H1 (cell line): ENCODE results near the gene JPH2. TPM values are rescaled to one million over a fixed set of nuclear protein-coding genes. Genes with fewer than 3 reads are reported as not detected.

Source experiments
- CTCF ChIA-PET: fragments of 300-600 bp; sonication (Branson Sonifier 250); formaldehyde crosslinking; loops from one replicate; lab custom pipeline; 2021; ENCODE audit not compliant: partially characterized antibody; lab: Charles Lee
- POLR2A ChIA-PET: fragments of 300-600 bp; sonication (Branson Sonifier 250); formaldehyde crosslinking; loops from one replicate; lab custom pipeline; 2021; ENCODE audit warnings: inconsistent platforms; ENCODE audit not compliant: partially characterized antibody; lab: Charles Lee
- DNase-seq, 2 experiments: peaks; one replicate each; pipeline versions ENCODE4 v3.0.0 to v3.0.0-alpha.2; 2010 to 2022; ENCODE audit warnings: low spot score in 2 of 2, low read depth in 1 of 2, mixed read lengths in 1 of 2
- FAIRE-seq: peaks from 2 replicates; lab custom pipeline; 2011; peaks lifted over from hg19 to GRCh38; lab: Jason Lieb, UNC
- H2AFZ ChIP-seq: 2 replicates; pipeline ENCODE4 v1.8.1; 2012; ENCODE audit warnings: low read length, inconsistent platforms
- H2AK5ac ChIP-seq: 2 replicates; pipeline ENCODE4 v1.6.1; 2013; ENCODE audit warnings: low read depth, low read length
- H2BK120ac ChIP-seq: replicated peaks from 2 replicates; pipeline ENCODE3; 2013; ENCODE audit warnings: low read depth, low read length, inconsistent platforms
- H2BK12ac ChIP-seq: 2 replicates; pipeline ENCODE4 v1.6.1; 2013; ENCODE audit warnings: low read depth, low read length
- H2BK15ac ChIP-seq: 2 replicates; pipeline ENCODE4 v1.6.1; 2013; ENCODE audit warnings: low read length
- H2BK20ac ChIP-seq: 2 replicates; pipeline ENCODE4 v1.6.1; 2013; ENCODE audit warnings: low read length
- H2BK5ac ChIP-seq: 2 replicates; pipeline ENCODE4 v1.6.1; 2013; ENCODE audit warnings: low read depth, low read length
- H3K14ac ChIP-seq: 2 replicates; pipeline ENCODE4 v1.6.1; 2013; ENCODE audit warnings: inconsistent platforms; ENCODE audit not compliant: insufficient read length
- H3K18ac ChIP-seq: 2 replicates; pipeline ENCODE4 v1.6.1; 2013; ENCODE audit warnings: low read length; ENCODE audit errors: extremely low read depth
- H3K23ac ChIP-seq: 2 replicates; pipeline ENCODE4 v1.6.1; 2013; ENCODE audit warnings: inconsistent platforms; ENCODE audit not compliant: insufficient read length
- H3K23me2 ChIP-seq: 2 replicates; pipeline ENCODE4 v1.6.1; 2013; ENCODE audit warnings: low read depth, low read length
- H3K27ac ChIP-seq: 2 replicates; pipeline ENCODE4 v1.6.1; 2011; ENCODE audit warnings: low read depth, low read length, inconsistent platforms
- H3K27me3 ChIP-seq, 4 experiments: replicated peaks in 1 of 4; 1 replicate in 1 of 4; 2 replicates in 3 of 4; pipeline versions ENCODE4 v1.6.1 to v1.8.1; 2011 to 2013; ENCODE audit warnings: low read length in 3 of 4, mild to moderate bottlenecking in 3 of 4, inconsistent platforms in 2 of 4, mixed read lengths in 2 of 4, moderate library complexity in 1 of 4; ENCODE audit not compliant: control insufficient read depth in 3 of 4, insufficient read depth in 3 of 4; ENCODE audit errors: extremely low read depth in 1 of 4
- H3K36me3 ChIP-seq, 4 experiments: 2 replicates each; pipeline versions ENCODE4 v1.6.1 to v1.8.1; 2011 to 2013; ENCODE audit warnings: mild to moderate bottlenecking in 4 of 4, low read length in 3 of 4, moderate library complexity in 2 of 4, control low read depth in 1 of 4, inconsistent platforms in 1 of 4; ENCODE audit not compliant: insufficient read depth in 4 of 4, control insufficient read depth in 2 of 4
- H3K4ac ChIP-seq: replicated peaks from 2 replicates; pipeline ENCODE3; 2013; ENCODE audit warnings: low read length, low read depth, mixed read lengths, inconsistent platforms; ENCODE audit not compliant: insufficient read length
- H3K4me1 ChIP-seq, 4 experiments: replicated peaks in 1 of 4; 1 replicate in 1 of 4; 2 replicates in 3 of 4; pipeline versions ENCODE4 v1.6.1 to v1.8.1; 2011 to 2013; ENCODE audit warnings: low read length in 3 of 4, inconsistent platforms in 2 of 4, mixed read lengths in 1 of 4; ENCODE audit not compliant: insufficient read depth in 4 of 4, control insufficient read depth in 3 of 4
- H3K4me2 ChIP-seq, 2 experiments: 2 replicates each; pipeline versions ENCODE4 v1.6.1 to v1.8.1; 2011 to 2013; ENCODE audit warnings: low read depth in 2 of 2, low read length in 2 of 2, control low read depth in 1 of 2, inconsistent platforms in 1 of 2, mild to moderate bottlenecking in 1 of 2; ENCODE audit not compliant: insufficient read depth in 1 of 2
- H3K4me3 ChIP-seq, 4 experiments: fragments of 200-600, 300-600 bp in 1 of 4; sonication (generic), shearing (Covaris generic), sonication (Bioruptor Twin) in 1 of 4; 2 replicates each; pipeline versions ENCODE4 v1.5.1 to v1.8.1; 2011 to 2016; ENCODE audit warnings: low read length in 4 of 4, low read depth in 3 of 4, control low read depth in 2 of 4, inconsistent platforms in 2 of 4, mild to moderate bottlenecking in 2 of 4, mixed read lengths in 1 of 4, moderate library complexity in 1 of 4; ENCODE audit not compliant: insufficient read depth in 2 of 4; ENCODE audit errors: extremely low read depth in 1 of 4
- H3K56ac ChIP-seq: replicated peaks from 2 replicates; pipeline ENCODE3; 2013; ENCODE audit warnings: low read depth, mild to moderate bottlenecking, mixed read lengths, low read length, inconsistent platforms; ENCODE audit not compliant: insufficient read length
- H3K79me1 ChIP-seq: 2 replicates; pipeline ENCODE4 v1.6.1; 2013; ENCODE audit warnings: low read depth, low read length, control low read depth
- H3K79me2 ChIP-seq, 2 experiments: 2 replicates each; pipeline versions ENCODE4 v1.6.1 to v1.8.1; 2012 to 2013; ENCODE audit warnings: low read length in 2 of 2, mild to moderate bottlenecking in 2 of 2, inconsistent platforms in 1 of 2; ENCODE audit not compliant: insufficient read depth in 2 of 2, control insufficient read depth in 1 of 2
- H3K9ac ChIP-seq, 4 experiments: replicated peaks in 1 of 4; 1 replicate in 1 of 4; 2 replicates in 3 of 4; pipeline versions ENCODE4 v1.6.1 to v1.8.1; 2011 to 2013; ENCODE audit warnings: low read depth in 3 of 4, low read length in 3 of 4, control low read depth in 2 of 4, mild to moderate bottlenecking in 2 of 4, moderate library complexity in 2 of 4, inconsistent platforms in 1 of 4; ENCODE audit errors: extremely low read depth in 1 of 4
- H3K9me3 ChIP-seq, 2 experiments: 2 replicates each; pipeline versions ENCODE4 v1.6.1 to v1.8.1; 2012 to 2013; ENCODE audit warnings: mild to moderate bottlenecking in 2 of 2, moderate library complexity in 2 of 2, control low read depth in 1 of 2, inconsistent platforms in 1 of 2, low read depth in 1 of 2, low read length in 1 of 2, mixed read lengths in 1 of 2; ENCODE audit not compliant: insufficient read depth in 2 of 2
- H4K20me1 ChIP-seq, 2 experiments: replicated peaks in 1 of 2; 2 replicates each; pipeline versions ENCODE3 to v1.8.1; 2011 to 2013; ENCODE audit warnings: inconsistent platforms in 2 of 2, low read length in 2 of 2, mild to moderate bottlenecking in 1 of 2; ENCODE audit not compliant: insufficient read depth in 2 of 2, control insufficient read depth in 1 of 2
- H4K5ac ChIP-seq: 2 replicates; pipeline ENCODE4 v1.6.1; 2013; ENCODE audit warnings: low read length, low read depth, mixed read lengths, inconsistent platforms; ENCODE audit not compliant: insufficient read length
- H4K8ac ChIP-seq: 2 replicates; pipeline ENCODE4 v1.8.0; 2013; ENCODE audit warnings: mild to moderate bottlenecking, moderate library complexity, low read length, inconsistent platforms; ENCODE audit not compliant: insufficient read depth; ENCODE audit errors: extremely low read depth
- H4K91ac ChIP-seq: replicated peaks from 2 replicates; pipeline ENCODE3; 2013; ENCODE audit warnings: low read length, mixed read lengths, inconsistent platforms; ENCODE audit not compliant: insufficient read length
- FOSL1 ChIP-seq: IDR thresholded peaks from 2 replicates; pipeline ENCODE4 v1.6.1; 2011; ENCODE audit warnings: mild to moderate bottlenecking, low read depth, low read length, moderate library complexity; ENCODE audit not compliant: insufficient read depth
- POLR2A ChIP-seq, 2 experiments: IDR thresholded peaks; 1 replicate in 1 of 2; 2 replicates in 1 of 2; pipeline ENCODE4 v1.6.1; 2011; ENCODE audit warnings: low read depth in 2 of 2, low read length in 2 of 2, mild to moderate bottlenecking in 2 of 2; ENCODE audit errors: control extremely low read depth in 1 of 2
- RFX5 ChIP-seq: IDR thresholded peaks from 2 replicates; pipeline ENCODE4 v1.6.1; 2011; ENCODE audit warnings: low read depth, low read length, improper control_type of control experiment, borderline replicate concordance
- SIRT6 ChIP-seq: IDR thresholded peaks from one replicate; pipeline ENCODE4 v1.7.1; 2012; ENCODE audit warnings: low read length, inconsistent platforms
- TCF12 ChIP-seq: IDR thresholded peaks from 2 replicates; pipeline ENCODE4 v1.6.1; 2011; ENCODE audit warnings: low read depth, mild to moderate bottlenecking, low read length
- WGBS, 2 experiments: shearing (Covaris generic) in 1 of 2; methylation state at CpG; one replicate each; pipeline versions ENCODE4 v1.1.6 to v1.1.7; 2013 to 2015; ENCODE audit warnings: low lambda C conversion rate in 2 of 2, mixed read lengths in 2 of 2, inconsistent platforms in 1 of 2, low coverage in 1 of 2, missing lambda C conversion rate in 1 of 2; ENCODE audit not compliant: insufficient replicate concordance in 2 of 2, insufficient coverage in 1 of 2, insufficient read length in 1 of 2; ENCODE audit errors: extremely low coverage in 1 of 2, missing lambda C conversion rate in 1 of 2; 5-methylcytosine and 5-hydroxymethylcytosine counted together
- polyA plus RNA-seq, 7 experiments: library from polyadenylated mRNA; depleted of rRNA in 3 of 7; stranded (reverse) in 5 of 7; unstranded in 2 of 7; fragments of >200 nt in 5 of 7; fragments of 200-250 nt in 2 of 7; gene quantifications; 1 replicate in 5 of 7; 2 replicates in 1 of 7; 4 replicates in 1 of 7; pipeline versions ENCODE4 v1.2.1 to v1.2.3, GENCODE V29; 2011 to 2013; ENCODE audit warnings: missing spikeins in 2 of 7, mixed read lengths in 2 of 7
- total RNA-seq: library from RNA; stranded (reverse); fragmentation: NEBNext Ultra II Directional; extraction: Animal tissue kit (Norgen Biotek cat#: 25700); gene quantifications from 2 replicates; pipeline ENCODE4 v1.2.1, GENCODE V29; 2021

The JPH2 gene
- total and polyA plus RNA-seq, 2 of the 8 experiments (the other 6 are each of a cell fraction or from before 2014, with no cell fraction given), result 0.59 to 1.3 TPM

GRCh38 chr20:44188752-44189151 is 1.8 kb upstream of the JPH2 start:
- Histone ChIP-seq H3K27me3 (peaks cover 0 to 4% (median 1%) of the 10 kb centered on the region in 4 experiments; a peak in 2 of 7 replicates), H3K23ac (no peak overlapping the region), H3K9ac (no peak overlapping the region), H3K23me2 (peaks cover 21% of the 10 kb centered on the region), H2BK20ac (no peak overlapping the region), H3K4me1 (peaks cover 0 to 13% (median 6%) of the 10 kb centered on the region in 4 experiments; a peak in 5 of 7 replicates), H3K18ac (no peak overlapping the region), H3K4me2 (no peak overlapping the region), H4K20me1 (peaks cover 0 to 2% of the 10 kb centered on the region in 2 experiments), H4K8ac (no peak overlapping the region), H3K4me3 (no peak overlapping the region), H3K4ac (no peak overlapping the region), H2AFZ (no peak overlapping the region), H4K5ac (no peak overlapping the region), H3K79me1 (no peaks in the 10 kb centered on the region), H3K56ac (no peak overlapping the region), H4K91ac (no peak overlapping the region), H2BK12ac (no peak overlapping the region; the same call in none of the 2 replicates), H2AK5ac (no peak overlapping the region; the same call in 1 of the 2 replicates), H3K14ac (no peak overlapping the region), H2BK15ac (no peak overlapping the region), H2BK120ac (no peak overlapping the region), H3K9me3 (no peaks in the 10 kb centered on the region), H3K27ac (no peak overlapping the region), H3K79me2 (no peaks in the 10 kb centered on the region), H2BK5ac (no peak overlapping the region), H3K36me3 (no peaks in the 10 kb centered on the region)
- FAIRE-seq (no peak), DNase-seq (peak in 1 of 2 experiments; percentile 35)
- CTCF ChIA-PET, result interaction anchor here (0.6 to 17.7 kb wide), 22 partner anchors 7 to 132 kb away, joined by 3 to 512 read pairs (median 6); no protein-coding TSS in a partner anchor
- TF ChIP-seq FOSL1, result no peak
- TF ChIP-seq RFX5, result no peak
- no peak for TF ChIP-seq SIRT6
- TF ChIP-seq TCF12, result no peak
- no peak for TF ChIP-seq POLR2A (IDR thresholded peaks at IDR 0.05; ENCODE audit: control extremely low read depth in 1 of 2, low read depth in 2 of 2, low read length in 2 of 2)
- POLR2A ChIA-PET, result interaction anchor here (0.9 to 1.7 kb wide), 3 partner anchors 51 to 72 kb away, joined by 3 to 13 read pairs (median 6); no protein-coding TSS in a partner anchor
- WGBS, 2 experiments, result 89% methylated on average over 6 of the region's 6 CpGs; no CpG with 5 or more reads in 1 of the 2 experiments
